Activated CD4-positive, alpha-beta T cell treated with anti-CD3 and anti-CD28 coated beads, Interleukin-2, amount 50 U/mL, for 48 hours (primary cell): ENCODE measurements around the gene FILIP1L.

ENCODE experiments used
- DNase-seq, 2 experiments: peaks; one replicate each; pipeline ENCODE4 v3.0.0-alpha.2; 2020

Gene FILIP1L

GRCh38 chr3:99966662-99967416 is 147.5 kb downstream of the FILIP1L start:
- no peak for DNase-seq

- DNase-seq: no peak
Observed at GRCh38 chr3:99965681-99966408, 148.5 kb downstream of the FILIP1L start.

- no peak for DNase-seq
Observed at GRCh38 chr3:99965077-99965476, 149.2 kb downstream of the FILIP1L start.

- no peak for DNase-seq
Observed at GRCh38 chr3:99962703-99963102, 151.6 kb downstream of the FILIP1L start.

- no peak for DNase-seq
Observed at GRCh38 chr3:99961756-99962515, 152.4 kb downstream of the FILIP1L start.

- DNase-seq: no peak
Observed at GRCh38 chr3:99960941-99961340, 153.4 kb downstream of the FILIP1L start.

GRCh38 chr3:99960123-99960878 is 154.0 kb downstream of the FILIP1L start:
- no peak for DNase-seq

GRCh38 chr3:99958222-99958912 is 155.9 kb downstream of the FILIP1L start:
- no peak for DNase-seq

- no peak for DNase-seq
Observed at GRCh38 chr3:99957151-99957796, 157.0 kb downstream of the FILIP1L start.

- DNase-seq: no peak
Observed at GRCh38 chr3:99955773-99956562, 158.3 kb downstream of the FILIP1L start.

- no peak for DNase-seq
Observed at GRCh38 chr3:99954914-99955644, 159.2 kb downstream of the FILIP1L start.

GRCh38 chr3:99953596-99953995 is 160.7 kb downstream of the FILIP1L start:
- no peak for DNase-seq

GRCh38 chr3:99952306-99952705 is 162.0 kb downstream of the FILIP1L start:
- DNase-seq: no peak

GRCh38 chr3:99951701-99952100 is 162.6 kb downstream of the FILIP1L start:
- DNase-seq: no peak

GRCh38 chr3:99950921-99951320 is 163.4 kb downstream of the FILIP1L start:
- no peak for DNase-seq

GRCh38 chr3:99949956-99950670 is 164.2 kb downstream of the FILIP1L start:
- DNase-seq: no peak

GRCh38 chr3:99948467-99949089 is 165.7 kb downstream of the FILIP1L start:
- DNase-seq: no peak

GRCh38 chr3:99947356-99947755 is 166.9 kb downstream of the FILIP1L start:
- no peak for DNase-seq
